Bronchial epithelial cell (primary cell): ENCODE measurements around the gene NOS1AP. TPM values are rescaled to one million over a fixed set of nuclear protein-coding genes. Genes with fewer than 3 reads are reported as not detected.

Experiments used
- DNase-seq: peaks from one replicate; pipeline ENCODE4 v3.0.0-alpha.2; 2010; ENCODE audit warnings: low read depth
- FAIRE-seq: peaks from 2 replicates; lab custom pipeline; 2011; peaks lifted over from hg19 to GRCh38; lab: Jason Lieb, UNC
- H3K27me3 ChIP-seq: 2 replicates; pipeline ENCODE4 v1.5.1; 2011; ENCODE audit warnings: low read length; ENCODE audit not compliant: control insufficient read depth, insufficient read depth
- H3K36me3 ChIP-seq: 2 replicates; pipeline ENCODE4 v1.5.1; 2011; ENCODE audit warnings: low read length; ENCODE audit not compliant: control insufficient read depth, insufficient read depth
- H3K4me3 ChIP-seq: 2 replicates; pipeline ENCODE4 v1.5.1; 2011; ENCODE audit warnings: mild to moderate bottlenecking, low read depth, low read length, control low read depth
- CTCF ChIP-seq: IDR thresholded peaks from 2 replicates; pipeline ENCODE4 v1.5.1; 2011; ENCODE audit warnings: mild to moderate bottlenecking, moderate library complexity, low read length, control low read depth, inconsistent platforms; ENCODE audit not compliant: insufficient read depth, severe bottlenecking
- total RNA-seq: library from RNA; depleted of rRNA; stranded (reverse); fragments of >200 nt; gene quantifications from 2 replicates; pipeline ENCODE4 v1.2.1, GENCODE V29; 2014

The NOS1AP gene
- total RNA-seq, 1 donor from 2014 or later: 1.3 TPM

GRCh38 chr1:162294015-162294414, 224.5 kb downstream of the NOS1AP start:
- Histone ChIP-seq H3K4me3 (no peak overlapping the region), H3K27me3 (no peaks in the 10 kb centered on the region), H3K36me3 (no peaks in the 10 kb centered on the region)
- no peak for TF ChIP-seq CTCF
- DNase-seq (no peak), FAIRE-seq (no peak)

- Histone ChIP-seq H3K4me3 (no peak overlapping the region), H3K27me3 (no peaks in the 10 kb centered on the region), H3K36me3 (no peaks in the 10 kb centered on the region)
- TF ChIP-seq CTCF: no peak
- DNase-seq (no peak), FAIRE-seq (peak; percentile 7)
Measured at GRCh38 chr1:162297208-162297607, 227.7 kb downstream of the NOS1AP start.

- Histone ChIP-seq H3K27me3 (no peaks in the 10 kb centered on the region), H3K36me3 (no peaks in the 10 kb centered on the region), H3K4me3 (no peak overlapping the region)
- no peak for TF ChIP-seq CTCF
- DNase-seq (no peak), FAIRE-seq (no peak)
Measured at GRCh38 chr1:162298266-162298665, 228.8 kb downstream of the NOS1AP start.

- FAIRE-seq: no peak
- TF ChIP-seq CTCF: no peak
- no peak overlapping the region for H3K4me3 ChIP-seq
- no peaks in the 10 kb centered on the region for H3K36me3 ChIP-seq
- no peak for DNase-seq
- no peaks in the 10 kb centered on the region for H3K27me3 ChIP-seq
Measured at GRCh38 chr1:162299018-162299417, 229.5 kb downstream of the NOS1AP start.

GRCh38 chr1:162300057-162300917, 230.8 kb downstream of the NOS1AP start:
- no peak for TF ChIP-seq CTCF
- no peak for FAIRE-seq
- no peak overlapping the region for H3K4me3 ChIP-seq

More at GRCh38 chr1:162300057-162300917, 230.8 kb downstream of the NOS1AP start:
- no peaks in the 10 kb centered on the region for H3K27me3 ChIP-seq
- no peak for DNase-seq
- H3K36me3 ChIP-seq: no peaks in the 10 kb centered on the region
